Left cardiac atrium (tissue), 4 donors: Measurements from ENCODE around the gene FXYD3. TPM values are rescaled to one million over a fixed set of nuclear protein-coding genes. Genes with fewer than 3 reads are reported as not detected.
"Not testable (repeated sequence)": the region's sequence is repeated elsewhere in the genome, so short reads cannot be mapped to it uniquely, and the experiment has no call there.

Source experiments
- ATAC-seq, 2 donors: fragments of 200-7000 bp; cut with Tn5 transposase; one replicate each; pipeline ENCODE4 v1.9.1; 2020; ENCODE audit warnings: mild to moderate bottlenecking in 2 of 2, moderate library complexity in 2 of 2
- DNase-seq: peaks from one replicate; pipeline ENCODE4 v3.0.0-alpha.2; 2020
- intact Hi-C, 2 donors: fragments of 100-400 bp; cut with DNase I; formaldehyde crosslinking; loops; one replicate each; pipeline versions ENCODE4 v1.14.1 to v1.15.1; 2022 to 2023
- total RNA-seq, 2 donors: library from RNA; stranded (reverse); fragmentation: NEBNext Ultra II Directional; extraction: Animal tissue kit (Norgen Biotek cat#: 25700); gene quantifications; one replicate each; pipeline ENCODE4 v1.2.1, GENCODE V29; 2021
- donor health status: DM: no; HTN: yes; CAD: no.
- donor health status: DM: no; HTN: yes; CAD: no; lungs with severe emphysema.
- donor health status: DM: yes; HTN: yes; CAD: no.
- donor health status: Dilated cardiomyopathy.

FXYD3 gene
- total RNA-seq, 2 donors from 2014 or later = 1.5 to 3.6 TPM

- no peak for DNase-seq
- intact Hi-C loops = no loop called here
- ATAC-seq = no peak
These were observed 2.8 kb downstream of the FXYD3 start for GRCh38 chr19:35118268-35119020.

- no peak for ATAC-seq
- intact Hi-C loops = no loop called here
- no peak for DNase-seq
These were observed 3.5 kb downstream of the FXYD3 start for GRCh38 chr19:35119091-35119490.

GRCh38 chr19:35119578-35120155 is 4.0 kb downstream of the FXYD3 start:
- intact Hi-C loops = no loop called here
- ATAC-seq (no peak), DNase-seq (no peak)

- no peak for ATAC-seq
- intact Hi-C loops = no loop called here
- DNase-seq = no peak
These were observed 4.9 kb downstream of the FXYD3 start for GRCh38 chr19:35120492-35120891.

- intact Hi-C loops = no loop called here
- ATAC-seq = no peak
- DNase-seq = no peak
These were observed 5.3 kb downstream of the FXYD3 start for GRCh38 chr19:35120898-35121297.

GRCh38 chr19:35122687-35123551 is 7.3 kb downstream of the FXYD3 start:
- intact Hi-C loops = no loop called here
- no peak for DNase-seq
- ATAC-seq = no peak

GRCh38 chr19:35123573-35123972 is 8.0 kb downstream of the FXYD3 start:
- ATAC-seq (peak; percentile 30 to 42), DNase-seq (peak; percentile 63)
- intact Hi-C loops = no loop called here

GRCh38 chr19:35124098-35125060 is 8.8 kb downstream of the FXYD3 start:
- ATAC-seq = peak; percentile 93 to 94
- intact Hi-C loops = no loop called here
- DNase-seq = peak; percentile 96

- no peak for DNase-seq
- intact Hi-C loops = no loop called here
- no peak for ATAC-seq
These were observed 9.7 kb downstream of the FXYD3 start for GRCh38 chr19:35125270-35125717.

GRCh38 chr19:35125749-35126623 is 10.4 kb downstream of the FXYD3 start:
- no peak for ATAC-seq
- intact Hi-C loops = no loop called here

GRCh38 chr19:35126624-35126959 is 11.0 kb downstream of the FXYD3 start:
- DNase-seq = no peak
- ATAC-seq = peak in 1 of 2 donors; percentile 4
- intact Hi-C loops = no loop called here

More at GRCh38 chr19:35125749-35126623, 10.4 kb downstream of the FXYD3 start:
- no peak for DNase-seq

GRCh38 chr19:35127871-35128270 is 12.2 kb downstream of the FXYD3 start:
- DNase-seq = no peak
- intact Hi-C loops = no loop called here
- ATAC-seq = no peak

GRCh38 chr19:35128398-35129057 is 12.9 kb downstream of the FXYD3 start:
- intact Hi-C loops = no loop called here
- DNase-seq (no peak), ATAC-seq (no peak)

GRCh38 chr19:35129724-35130274 is 14.2 kb downstream of the FXYD3 start:
- intact Hi-C loops = loop anchor here in 1 of 2 donors (10.0 kb wide), 1 partner anchor 65 kb away; no protein-coding TSS in a partner anchor
- not testable (repeated sequence) for ATAC-seq

GRCh38 chr19:35130761-35131720 is 15.4 kb downstream of the FXYD3 start:
- no peak for DNase-seq
- intact Hi-C loops = loop anchor here in 1 of 2 donors (10.0 kb wide), 1 partner anchor 66 kb away; no protein-coding TSS in a partner anchor

More at GRCh38 chr19:35129724-35130274, 14.2 kb downstream of the FXYD3 start:
- DNase-seq = not testable (repeated sequence)

GRCh38 chr19:35132254-35132653 is 16.6 kb downstream of the FXYD3 start:
- DNase-seq (no peak), ATAC-seq (no peak)
- intact Hi-C loops = loop anchor here in 1 of 2 donors (10.0 kb wide), 1 partner anchor 67 kb away; no protein-coding TSS in a partner anchor

More at GRCh38 chr19:35130761-35131720, 15.4 kb downstream of the FXYD3 start:
- no peak for ATAC-seq
